Central memory CD8-positive, alpha-beta T cell (primary cell): ENCODE data around the gene KRTAP12-2.

Experiments used
- ATAC-seq: fragments of 150-1000 bp; cut with Tn5 transposase; replicated peaks from 2 replicates; pipeline ENCODE4 v1.10.0; 2022; ENCODE audit warnings: mild to moderate bottlenecking, moderate FRiP score, moderate number of reproducible peaks; ENCODE audit not compliant: poor library complexity, severe bottlenecking; ENCODE audit errors: extremely low read depth
- DNase-seq, 2 donors: peaks; one replicate each; pipeline ENCODE4 v3.0.0; 2021; ENCODE audit warnings: low spot score in 2 of 2
- H3K27ac Mint-ChIP-seq: one replicate; pipeline ENCODE4 v1.8.0; 2022; ENCODE audit warnings: low read depth, mild to moderate bottlenecking, moderate library complexity, mixed read lengths
- H3K27me3 Mint-ChIP-seq: one replicate; pipeline ENCODE4 v1.8.0; 2022; ENCODE audit warnings: mixed read lengths
- H3K36me3 Mint-ChIP-seq: one replicate; pipeline ENCODE4 v1.8.0; 2022; ENCODE audit warnings: mild to moderate bottlenecking, moderate library complexity, mixed read lengths; ENCODE audit not compliant: insufficient read depth
- H3K4me1 Mint-ChIP-seq: one replicate; pipeline ENCODE4 v1.8.0; 2022; ENCODE audit warnings: mixed read lengths
- H3K4me3 Mint-ChIP-seq: one replicate; pipeline ENCODE4 v1.8.0; 2022; ENCODE audit warnings: mild to moderate bottlenecking, moderate library complexity, mixed read lengths
- H3K9me3 Mint-ChIP-seq: one replicate; pipeline ENCODE4 v1.8.0; 2022; ENCODE audit warnings: mixed read lengths

Gene KRTAP12-2

DNA sequence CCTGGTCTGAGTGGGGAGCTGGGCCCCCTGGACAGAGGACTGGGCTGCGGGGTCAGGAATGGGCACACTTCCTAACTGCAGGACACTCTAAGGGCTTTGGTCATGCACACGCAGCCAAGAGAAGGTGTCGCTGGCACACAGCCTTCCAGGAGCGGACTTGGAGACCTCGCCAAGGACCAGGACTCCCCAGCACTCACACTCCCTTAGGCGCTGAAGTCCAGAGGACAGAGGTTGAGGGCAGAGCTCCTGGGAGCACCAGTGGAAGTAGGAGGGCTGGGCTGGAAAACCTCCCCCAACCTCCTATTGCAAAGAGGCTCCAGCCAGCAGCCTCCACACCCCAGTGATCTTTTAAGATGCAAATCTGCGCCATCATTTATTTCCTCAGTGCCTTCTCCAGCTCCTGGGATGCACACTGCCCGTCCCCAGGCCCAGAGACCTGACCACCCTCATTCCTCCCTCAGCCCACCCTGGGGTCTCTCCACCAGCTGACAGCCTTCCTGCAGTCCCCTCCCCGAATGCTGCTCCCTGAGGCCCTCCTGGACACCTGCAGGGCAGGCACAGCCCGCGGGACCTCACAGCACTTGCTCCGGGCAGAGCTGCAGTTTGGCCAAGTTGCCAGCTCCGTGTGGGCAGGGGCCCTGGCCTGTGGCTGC is 41.6 kb upstream of the KRTAP12-2 start:
- ATAC-seq (no peak), DNase-seq (no peak)
- Mint-ChIP-seq H3K4me1 (peaks cover 27% of the 10 kb centered on the region), H3K4me3 (no peak overlapping the region), H3K9me3 (peaks cover 4% of the 10 kb centered on the region), H3K36me3 (peaks cover 3% of the 10 kb centered on the region), H3K27ac (no peak overlapping the region), H3K27me3 (peaks cover 100% of the 10 kb centered on the region)

DNA sequence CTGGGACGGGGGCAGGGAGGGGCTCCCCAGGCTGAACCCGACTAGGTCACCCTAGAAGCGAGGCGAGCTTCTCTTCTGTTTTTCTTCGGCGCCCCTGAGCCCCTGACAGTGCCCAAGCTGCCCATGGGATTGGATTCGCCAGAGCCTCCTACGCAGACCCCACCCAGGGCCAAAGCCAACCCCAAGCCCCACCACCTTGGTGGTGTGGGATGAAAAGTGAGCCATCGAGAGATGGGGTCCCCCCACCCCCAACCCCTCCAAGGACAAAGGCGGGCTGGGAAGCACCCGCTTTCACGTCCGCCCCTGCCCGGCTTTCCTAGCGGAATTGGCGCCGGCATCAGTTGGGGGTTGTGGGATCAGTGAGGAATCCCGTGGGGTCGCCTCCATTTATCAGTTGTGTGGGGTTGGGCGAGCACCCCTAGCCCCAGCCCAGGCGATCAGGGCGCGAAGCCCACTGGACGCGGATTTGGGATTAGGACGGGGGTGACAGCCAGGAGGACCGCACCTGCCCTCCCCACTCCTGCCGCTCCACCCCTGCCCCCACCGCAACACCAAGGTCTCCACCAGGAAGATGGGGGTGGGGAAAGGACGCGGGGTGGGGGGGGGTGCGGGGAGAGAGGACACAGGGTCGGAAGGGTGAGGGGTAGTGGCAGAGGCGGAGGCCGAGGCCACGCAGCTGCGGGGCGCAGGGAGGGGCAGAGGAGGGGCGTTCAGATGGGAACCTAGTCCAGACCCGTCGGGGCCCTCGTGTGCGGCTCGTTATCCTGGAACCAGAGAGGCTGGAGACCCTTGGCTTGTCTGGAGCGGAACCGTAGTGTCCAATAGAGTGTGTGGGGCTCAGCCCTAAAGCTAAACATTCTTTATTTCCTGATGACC is 40.2 kb upstream of the KRTAP12-2 start:
- H3K27me3 Mint-ChIP-seq = peaks cover 100% of the 10 kb centered on the region
- H3K9me3 Mint-ChIP-seq = peaks cover 4% of the 10 kb centered on the region
- H3K36me3 Mint-ChIP-seq = peaks cover 3% of the 10 kb centered on the region
- no peak for ATAC-seq
- DNase-seq = no peak
- H3K27ac Mint-ChIP-seq = no peak overlapping the region
- H3K4me3 Mint-ChIP-seq = no peak overlapping the region
- peaks cover 27% of the 10 kb centered on the region for H3K4me1 Mint-ChIP-seq

DNA sequence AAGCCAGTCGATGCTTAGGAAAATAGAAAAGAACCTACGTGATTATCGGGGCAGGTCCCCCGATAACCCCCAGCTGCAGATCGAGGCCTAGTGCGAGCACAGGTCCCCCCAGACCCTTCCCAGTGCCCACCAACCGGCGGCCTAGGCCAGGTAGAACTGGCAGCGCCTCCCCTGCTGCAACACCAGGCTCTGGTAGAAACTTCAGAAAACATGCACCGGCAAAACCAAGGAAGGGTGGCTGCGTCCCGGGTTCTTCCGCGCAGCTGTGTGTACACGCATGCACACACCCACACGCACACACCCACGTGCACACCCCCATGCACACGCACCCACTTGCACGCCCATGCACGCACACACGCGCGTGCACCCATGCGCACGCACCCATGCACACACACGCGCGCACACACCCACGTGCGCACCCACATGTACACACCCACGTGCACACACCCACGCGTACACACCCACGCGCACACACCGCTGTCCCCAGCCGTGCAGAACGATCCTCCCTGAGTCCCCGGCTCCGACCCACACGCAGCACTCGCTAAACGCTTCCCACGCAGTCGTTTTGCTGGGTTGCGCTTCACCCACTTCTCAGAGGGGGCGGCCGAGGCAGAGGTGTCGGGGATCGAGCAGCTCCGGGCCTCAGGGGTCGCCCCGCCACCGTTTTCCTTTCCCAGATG is 39.4 kb upstream of the KRTAP12-2 start:
- peaks cover 100% of the 10 kb centered on the region for H3K27me3 Mint-ChIP-seq
- ATAC-seq (no peak), DNase-seq (no peak)
- no peak overlapping the region for H3K4me3 Mint-ChIP-seq
- peaks cover 4% of the 10 kb centered on the region for H3K36me3 Mint-ChIP-seq
- H3K4me1 Mint-ChIP-seq = peaks cover 20% of the 10 kb centered on the region
- H3K27ac Mint-ChIP-seq = no peak overlapping the region
- peaks cover 4% of the 10 kb centered on the region for H3K9me3 Mint-ChIP-seq

DNA sequence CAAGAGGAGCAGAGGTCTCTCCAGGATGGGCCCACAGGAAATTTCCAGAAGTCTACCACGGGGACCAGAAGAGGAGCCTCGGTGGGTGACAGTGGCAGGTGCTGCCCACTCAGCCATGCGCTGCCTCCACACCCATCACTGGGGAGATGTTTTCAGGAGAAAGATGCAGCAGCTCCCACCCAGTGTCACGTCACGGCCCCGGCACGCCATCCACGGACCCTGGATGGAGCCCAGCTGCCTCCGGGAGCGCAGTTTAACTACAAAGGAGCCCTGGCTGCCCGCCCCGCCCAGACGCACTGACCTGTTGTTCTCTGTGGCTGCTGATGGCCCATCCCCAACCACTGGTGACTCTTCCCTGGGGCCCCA is 37.9 kb upstream of the KRTAP12-2 start:
- H3K4me1 Mint-ChIP-seq = peaks cover 11% of the 10 kb centered on the region
- H3K27ac Mint-ChIP-seq = no peak overlapping the region
- DNase-seq = peak in 1 of 2 donors; percentile 8
- H3K4me3 Mint-ChIP-seq = no peak overlapping the region
- no peak for ATAC-seq
- H3K9me3 Mint-ChIP-seq = peaks cover 4% of the 10 kb centered on the region
- peaks cover 100% of the 10 kb centered on the region for H3K27me3 Mint-ChIP-seq
- H3K36me3 Mint-ChIP-seq = peaks cover 5% of the 10 kb centered on the region

DNA sequence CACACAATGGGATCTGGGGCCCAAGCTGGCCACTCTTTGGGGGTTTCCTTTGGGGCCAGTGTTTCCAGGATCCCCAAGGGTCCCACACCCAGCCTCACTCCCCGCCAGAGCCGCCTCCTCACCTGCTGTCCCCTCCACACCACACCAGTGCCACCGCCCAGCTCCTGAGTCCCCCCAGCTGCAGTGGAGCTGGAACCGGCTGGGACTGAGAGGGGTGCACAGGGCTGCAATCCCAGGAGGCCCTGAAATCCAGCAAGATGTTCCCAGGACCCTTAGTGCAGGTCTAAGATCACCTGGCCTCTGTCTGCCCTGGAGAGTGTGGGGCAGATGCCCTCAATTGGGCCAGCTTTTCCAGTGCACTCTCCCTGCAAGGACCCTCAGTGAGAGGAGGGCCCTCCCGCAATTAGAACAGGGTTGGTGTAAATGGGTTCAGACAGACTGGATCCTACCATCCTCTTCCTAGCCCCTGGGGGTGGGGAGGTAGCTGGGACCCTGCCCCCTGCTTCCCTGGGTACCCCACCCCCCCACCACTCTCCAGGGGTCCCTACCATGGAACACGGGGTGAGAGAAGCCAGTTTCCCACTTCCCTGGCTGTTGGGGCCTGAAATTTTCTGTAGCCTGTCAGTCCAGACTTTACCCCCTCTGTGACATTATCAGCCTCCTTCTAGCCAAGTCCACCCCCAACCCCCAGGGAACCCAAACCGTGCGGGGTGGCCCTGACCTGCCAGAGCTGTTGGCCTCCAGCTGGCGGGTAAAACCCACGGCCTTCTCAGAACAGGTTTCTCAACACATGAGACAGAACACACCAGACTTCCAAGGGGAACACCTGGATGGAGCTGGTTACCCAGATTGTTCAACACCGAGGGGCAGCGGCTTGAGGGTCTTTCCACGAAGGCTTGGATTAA is 37.3 kb upstream of the KRTAP12-2 start:
- Mint-ChIP-seq H3K9me3 (peaks cover 4% of the 10 kb centered on the region), H3K27me3 (peaks cover 100% of the 10 kb centered on the region), H3K4me3 (no peak overlapping the region), H3K27ac (no peak overlapping the region), H3K36me3 (peaks cover 5% of the 10 kb centered on the region), H3K4me1 (peaks cover 5% of the 10 kb centered on the region)
- ATAC-seq = no peak
- DNase-seq = peak in 1 of 2 donors; percentile 7

DNA sequence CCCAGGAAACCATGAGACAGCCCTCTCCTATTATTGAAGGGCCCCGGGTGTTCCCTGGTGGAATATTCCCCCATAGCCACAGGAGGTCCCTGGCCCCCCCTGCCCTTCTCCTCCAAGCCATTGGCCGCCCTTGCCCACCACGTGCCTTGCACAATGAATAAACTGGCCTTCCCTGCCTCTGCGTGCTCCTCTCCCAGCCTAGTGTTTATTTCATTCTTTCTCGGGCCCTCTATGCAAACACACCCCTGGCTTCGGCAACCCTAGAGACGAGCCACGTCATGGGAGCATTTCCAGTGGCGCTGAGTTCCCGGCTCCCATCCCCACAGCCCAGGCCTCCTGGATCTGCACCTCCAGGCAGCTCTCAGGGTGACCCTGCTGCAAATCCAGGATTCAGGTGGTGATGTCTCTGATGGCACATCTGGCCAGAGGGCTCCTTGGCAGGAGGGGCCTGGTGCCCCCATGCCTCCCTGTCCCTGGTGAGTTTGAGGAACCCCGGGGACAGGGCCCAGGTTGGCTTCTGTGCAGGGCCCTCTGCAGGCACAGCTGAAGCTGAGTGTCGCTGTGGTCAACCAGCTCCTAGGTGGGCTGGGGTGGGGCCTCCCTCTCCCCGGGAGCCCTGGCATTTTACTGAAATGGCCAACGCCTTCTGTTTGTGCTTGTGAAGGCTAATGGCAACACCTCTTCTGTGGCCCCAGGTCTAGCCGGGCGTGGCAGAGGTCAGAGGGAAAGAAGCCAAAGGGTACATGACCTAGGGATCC is 36.4 kb upstream of the KRTAP12-2 start:
- Mint-ChIP-seq H3K27ac (no peak overlapping the region), H3K27me3 (peaks cover 100% of the 10 kb centered on the region), H3K36me3 (peaks cover 5% of the 10 kb centered on the region), H3K4me3 (no peak overlapping the region), H3K4me1 (peaks cover 9% of the 10 kb centered on the region), H3K9me3 (peaks cover 4% of the 10 kb centered on the region)
- DNase-seq = peak in 1 of 2 donors; percentile 1
- ATAC-seq = no peak

DNA sequence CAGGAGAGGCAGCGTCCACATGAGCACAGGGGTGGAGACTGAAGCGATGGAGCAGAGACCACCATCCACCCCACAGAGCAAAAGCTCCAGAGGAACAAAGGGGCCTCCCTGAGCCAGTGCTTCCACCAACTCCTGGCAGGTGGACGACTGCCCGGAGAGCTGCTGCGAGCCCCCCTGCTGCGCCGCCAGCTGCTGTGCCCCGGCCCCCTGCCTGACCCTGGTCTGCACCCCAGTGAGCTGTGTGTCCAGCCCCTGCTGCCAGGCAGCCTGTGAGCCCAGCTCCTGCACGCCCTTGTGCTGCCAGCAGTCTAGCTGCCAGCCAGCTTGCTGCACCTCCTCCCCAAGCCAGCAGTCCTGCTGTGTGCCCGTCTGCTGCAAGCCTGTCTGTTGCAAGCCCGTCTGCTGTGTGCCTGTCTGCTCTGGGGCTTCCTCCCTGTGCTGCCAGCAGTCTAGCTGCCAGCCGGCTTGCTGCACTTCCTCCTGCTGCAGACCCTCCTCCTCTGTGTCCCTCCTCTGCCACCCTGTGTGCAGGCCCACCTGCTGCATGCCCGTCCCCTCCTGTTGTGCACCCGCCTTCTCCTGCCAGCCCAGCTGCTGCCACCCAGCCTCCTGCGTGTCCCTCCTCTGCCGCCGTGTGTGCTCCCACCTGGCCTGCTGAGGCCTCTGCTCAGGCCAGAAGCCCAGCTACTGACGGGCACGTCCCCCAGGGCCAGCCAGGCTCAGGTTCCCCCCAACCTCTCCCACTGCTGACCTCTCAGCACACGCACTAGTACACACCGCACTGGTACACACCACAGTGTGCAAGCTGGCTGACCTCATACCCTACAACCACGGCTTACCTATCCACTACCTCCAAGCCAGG is 35.6 kb upstream of the KRTAP12-2 start:
- Mint-ChIP-seq H3K9me3 (peaks cover 4% of the 10 kb centered on the region), H3K4me3 (no peak overlapping the region), H3K27me3 (peaks cover 100% of the 10 kb centered on the region), H3K4me1 (peaks cover 17% of the 10 kb centered on the region), H3K36me3 (peaks cover 2% of the 10 kb centered on the region), H3K27ac (no peak overlapping the region)
- DNase-seq (peak in 1 of 2 donors; percentile 13), ATAC-seq (no peak)

DNA sequence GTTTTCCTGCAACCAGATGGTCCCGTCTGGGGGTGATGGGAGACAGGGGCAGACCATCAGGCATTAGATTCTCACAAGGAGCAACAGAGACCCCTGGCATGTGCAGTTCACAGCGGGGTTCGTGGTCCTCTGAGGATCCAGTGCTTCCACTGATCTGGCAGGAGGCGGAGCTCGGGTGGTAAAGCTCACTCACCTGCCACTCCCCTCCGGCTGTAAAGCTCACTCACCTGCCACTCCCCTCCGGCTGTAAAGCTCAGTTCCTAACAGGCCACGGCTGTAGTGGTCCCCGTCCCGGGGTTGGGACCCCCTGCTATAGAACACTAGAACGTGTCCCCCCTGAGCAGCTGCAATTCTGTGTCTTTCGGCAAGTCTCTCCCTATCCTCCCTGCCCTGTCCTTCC is 34.8 kb upstream of the KRTAP12-2 start:
- DNase-seq = peak in 1 of 2 donors; percentile 12

DNA sequence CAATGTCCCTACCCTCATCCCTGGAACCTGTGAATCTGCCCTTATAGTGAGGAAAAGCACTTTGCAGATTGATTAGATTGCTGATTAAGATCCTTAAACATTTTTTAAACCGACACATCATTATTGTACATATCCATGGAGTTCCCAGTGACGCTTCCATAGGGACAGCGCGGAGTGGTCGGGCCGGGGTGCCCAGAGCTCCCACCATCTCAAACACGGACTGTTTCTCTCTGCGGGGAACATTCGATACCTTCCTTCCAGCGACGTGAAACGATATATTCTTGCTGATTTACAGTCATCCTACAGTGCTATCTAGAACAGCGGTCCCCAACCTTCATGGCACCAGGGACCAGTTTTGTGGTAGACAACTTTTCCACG is 34.3 kb upstream of the KRTAP12-2 start:
- no peak overlapping the region for H3K4me3 Mint-ChIP-seq
- DNase-seq = peak in 1 of 2 donors; percentile 4
- peaks cover 100% of the 10 kb centered on the region for H3K27me3 Mint-ChIP-seq
- no peak overlapping the region for H3K27ac Mint-ChIP-seq
- peaks cover 2% of the 10 kb centered on the region for H3K36me3 Mint-ChIP-seq
- peaks cover 19% of the 10 kb centered on the region for H3K4me1 Mint-ChIP-seq
- ATAC-seq = no peak
- peaks cover 4% of the 10 kb centered on the region for H3K9me3 Mint-ChIP-seq

More for the DNA sequence above, 34.8 kb upstream of the KRTAP12-2 start:
- H3K4me1 Mint-ChIP-seq = peaks cover 20% of the 10 kb centered on the region
- H3K9me3 Mint-ChIP-seq = peaks cover 4% of the 10 kb centered on the region
- H3K4me3 Mint-ChIP-seq = no peak overlapping the region
- no peak for ATAC-seq
- peaks cover 100% of the 10 kb centered on the region for H3K27me3 Mint-ChIP-seq
- H3K27ac Mint-ChIP-seq = no peak overlapping the region
- peaks cover 2% of the 10 kb centered on the region for H3K36me3 Mint-ChIP-seq

DNA sequence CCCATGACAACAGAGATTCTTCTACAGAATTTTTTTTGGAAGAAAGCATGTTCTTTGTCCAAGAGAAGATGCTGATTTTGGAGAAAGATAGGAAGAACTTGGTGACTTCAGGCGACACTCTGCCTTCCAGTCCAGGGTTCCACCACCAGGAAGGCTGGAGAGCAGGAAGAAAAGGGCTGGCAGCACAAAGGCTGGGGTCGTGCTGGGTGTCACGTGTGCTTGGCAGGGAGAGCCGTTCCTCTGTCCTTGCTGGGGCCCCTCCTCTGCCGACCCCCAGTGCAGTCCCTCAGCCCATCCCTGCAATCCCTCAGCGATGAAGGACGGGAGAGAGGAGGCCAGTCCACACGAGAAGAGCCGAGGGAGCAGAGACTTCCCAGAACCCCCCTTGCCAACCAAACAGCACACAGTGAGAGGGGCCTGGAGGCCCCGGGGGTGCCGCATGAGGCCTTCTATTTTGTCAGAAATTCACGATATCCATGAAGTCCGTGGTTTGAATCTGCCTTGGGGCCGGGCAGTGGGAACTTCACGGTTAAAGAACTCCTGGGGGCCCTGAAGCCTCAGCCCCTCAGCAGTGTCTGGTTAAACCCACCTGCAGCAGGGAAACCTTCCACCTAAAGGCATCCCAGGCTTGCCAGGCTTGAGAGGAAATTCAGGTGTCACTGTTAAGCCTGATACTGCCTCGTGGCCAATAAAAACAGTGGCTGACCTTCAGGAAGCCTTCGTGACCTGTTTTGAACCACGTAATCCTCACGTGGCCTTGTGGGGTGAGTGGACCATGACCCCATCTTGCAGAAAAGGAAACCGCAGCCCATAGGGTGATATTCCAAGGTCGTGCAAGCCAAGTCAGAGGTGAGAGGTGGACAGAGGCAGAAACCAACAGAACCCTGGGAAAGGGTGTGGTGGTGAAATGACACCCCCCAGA is 33.6 kb upstream of the KRTAP12-2 start:
- peaks cover 95% of the 10 kb centered on the region for H3K27me3 Mint-ChIP-seq
- DNase-seq (peak in 1 of 2 donors; percentile 8), ATAC-seq (no peak)
- no peak overlapping the region for H3K27ac Mint-ChIP-seq
- no peaks in the 10 kb centered on the region for H3K9me3 Mint-ChIP-seq
- peaks cover 15% of the 10 kb centered on the region for H3K4me1 Mint-ChIP-seq
- H3K36me3 Mint-ChIP-seq = peaks cover 2% of the 10 kb centered on the region
- H3K4me3 Mint-ChIP-seq = no peak overlapping the region
